Activated CD8-positive, alpha-beta memory T cell treated with anti-CD3 and anti-CD28 coated beads for 1 hour (primary cell): ENCODE measurements around the gene RAD51C.
"Not testable (repeated sequence)": the region's sequence is repeated elsewhere in the genome, so short reads cannot be mapped to it uniquely, and the experiment has no call there.

ENCODE experiments used
- DNase-seq, 2 donors: peaks; one replicate each; pipeline ENCODE4 v3.0.0-alpha.2; 2020; ENCODE audit warnings: low read depth in 1 of 2; ENCODE audit errors: extremely low read depth in 1 of 2

Gene RAD51C

DNA sequence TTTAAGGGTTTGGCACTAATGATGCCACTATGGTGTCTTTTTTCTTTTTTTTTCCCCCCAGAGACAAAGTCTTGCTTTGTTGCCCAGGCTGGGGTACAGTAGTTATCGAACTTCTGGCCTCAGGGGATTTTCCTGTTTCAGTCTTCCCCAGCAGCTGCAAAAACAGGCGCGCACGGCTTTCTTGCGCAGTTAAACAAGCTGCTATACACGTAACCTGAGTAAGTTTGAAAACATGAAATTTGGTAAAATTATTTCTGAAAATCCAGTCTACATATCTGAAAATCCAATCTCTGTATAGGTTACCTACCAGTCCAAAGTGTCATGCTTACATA lies 12.4 kb upstream of the RAD51C start:
- no peak for DNase-seq

DNA sequence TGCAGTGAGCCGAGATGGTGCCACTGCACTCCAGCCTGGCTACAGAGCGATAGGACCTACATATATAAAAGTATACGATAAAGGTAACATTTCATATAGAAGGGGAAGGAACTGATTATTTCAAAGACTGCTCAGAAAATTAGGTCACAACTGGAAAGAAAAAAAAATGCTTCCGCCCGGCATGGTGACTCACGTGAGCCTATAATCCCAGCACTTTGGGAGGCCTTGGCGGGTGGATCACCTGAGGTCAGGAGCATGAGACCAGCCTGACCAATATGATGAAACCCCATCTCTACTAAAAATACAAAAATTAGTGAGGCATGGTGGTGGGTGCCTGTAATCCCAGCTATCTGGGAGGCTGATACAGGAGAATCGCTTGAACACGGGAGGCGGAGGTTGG lies 8.4 kb upstream of the RAD51C start:
- no peak for DNase-seq

DNA sequence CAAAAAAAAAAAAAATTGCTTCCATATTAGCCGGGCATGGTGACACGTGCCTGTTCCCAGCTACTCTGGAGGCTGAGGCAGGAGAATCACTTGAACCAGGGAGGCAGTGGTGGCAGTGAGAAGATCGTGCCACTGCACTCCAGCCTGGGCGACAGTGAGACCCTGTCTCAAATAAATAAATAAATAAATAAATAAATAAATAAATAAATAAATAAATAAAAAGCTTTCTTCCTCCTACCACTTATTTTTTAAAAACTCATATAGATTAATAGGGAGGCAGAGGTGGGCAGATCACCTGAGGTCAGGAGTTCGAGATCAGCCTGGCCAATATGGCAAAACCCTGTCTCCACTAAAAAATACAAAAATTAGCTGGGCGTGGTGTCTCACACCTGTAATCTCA lies 7.9 kb upstream of the RAD51C start:
- DNase-seq = not testable (repeated sequence)

DNA sequence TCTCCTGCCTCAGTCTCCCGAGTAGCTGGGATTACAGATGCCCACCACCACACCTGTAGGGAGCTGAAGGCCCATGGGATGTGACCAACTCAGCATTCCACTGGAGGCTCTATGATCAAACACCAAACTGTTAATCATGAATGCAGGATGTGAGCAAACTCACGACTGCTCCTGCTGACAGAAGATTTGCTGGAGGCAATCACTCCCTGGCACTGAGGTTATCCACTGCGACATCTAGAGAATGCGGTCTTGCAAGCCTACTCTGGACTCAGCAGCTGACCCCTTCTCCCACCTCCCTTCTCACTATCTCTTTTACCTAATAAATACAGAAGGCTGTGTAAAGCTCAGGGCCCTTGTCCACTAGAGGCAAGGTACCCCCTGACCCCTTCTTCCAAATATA lies 5.4 kb upstream of the RAD51C start:
- DNase-seq = no peak

DNA sequence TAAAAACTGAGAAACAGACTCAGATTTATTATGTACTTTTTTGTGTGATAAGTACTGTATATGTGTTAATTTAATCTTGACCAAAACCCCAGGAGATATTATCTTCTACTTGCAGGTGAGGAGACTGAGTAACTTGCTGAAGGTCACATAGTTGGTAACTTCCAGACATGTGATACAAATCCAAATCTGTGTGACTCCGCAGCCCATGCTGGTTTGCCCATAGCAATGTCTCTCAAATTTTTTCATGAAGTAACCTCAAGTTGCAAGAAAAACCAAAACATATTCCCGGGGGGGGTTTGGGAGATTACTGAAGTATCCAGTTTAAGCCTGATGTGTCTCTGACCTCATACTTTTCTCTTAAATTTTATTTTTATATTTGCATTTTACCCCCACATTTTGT lies 3.9 kb upstream of the RAD51C start:
- DNase-seq = no peak

DNA sequence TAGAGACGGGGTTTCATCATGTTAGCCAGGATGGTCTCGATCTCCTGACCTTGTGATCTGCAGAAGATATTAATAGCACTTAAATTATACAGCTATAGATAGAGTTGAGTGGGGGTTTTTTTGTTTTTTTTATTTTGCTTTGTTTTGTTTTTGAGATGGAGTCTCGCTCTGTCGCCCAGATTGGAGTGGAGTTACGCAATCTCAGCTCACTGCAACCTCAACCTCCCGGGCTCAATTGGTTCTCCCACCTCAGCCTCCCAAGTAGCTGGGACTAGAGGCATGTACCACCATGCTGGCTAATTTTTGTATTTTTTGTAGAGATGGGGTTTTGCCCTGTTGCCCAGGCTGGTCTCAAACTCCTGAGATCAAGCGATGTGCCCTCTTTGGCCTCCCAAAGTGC lies 2.4 kb upstream of the RAD51C start:
- DNase-seq = not testable (repeated sequence)

DNA sequence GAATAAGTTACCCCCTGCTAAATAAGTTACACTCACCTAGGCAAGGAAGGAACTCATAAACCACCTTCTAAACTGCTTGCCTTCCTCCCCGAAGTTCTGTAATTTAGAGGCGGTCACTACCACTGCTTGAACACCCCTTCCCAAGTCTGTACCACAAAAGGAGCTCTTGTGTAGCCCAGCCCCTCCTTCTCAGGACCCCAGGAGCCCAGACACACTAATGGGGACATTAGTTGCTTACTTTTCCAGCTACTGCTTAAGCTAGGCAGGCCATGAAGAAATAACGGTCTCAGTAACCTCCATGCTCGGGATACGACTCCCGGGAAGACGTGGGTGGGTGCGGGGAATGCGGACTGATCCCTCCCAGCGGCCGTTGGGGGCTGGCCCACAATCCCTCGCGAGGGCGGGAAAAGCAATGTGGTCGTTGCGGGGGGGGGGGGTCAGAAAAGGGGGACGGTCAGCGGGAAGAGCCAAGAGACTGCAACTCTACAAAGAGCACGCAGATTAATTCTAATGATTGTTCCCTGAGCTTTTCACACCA lies 632 bp upstream of the RAD51C start, which contains the start of gene TEX14:
TEX14 (minus strand) TSS at position 345 of the 538 bp plus-strand sequence. CDS start 40,044 bp downstream, outside the sequence.
- no peak for DNase-seq

DNA sequence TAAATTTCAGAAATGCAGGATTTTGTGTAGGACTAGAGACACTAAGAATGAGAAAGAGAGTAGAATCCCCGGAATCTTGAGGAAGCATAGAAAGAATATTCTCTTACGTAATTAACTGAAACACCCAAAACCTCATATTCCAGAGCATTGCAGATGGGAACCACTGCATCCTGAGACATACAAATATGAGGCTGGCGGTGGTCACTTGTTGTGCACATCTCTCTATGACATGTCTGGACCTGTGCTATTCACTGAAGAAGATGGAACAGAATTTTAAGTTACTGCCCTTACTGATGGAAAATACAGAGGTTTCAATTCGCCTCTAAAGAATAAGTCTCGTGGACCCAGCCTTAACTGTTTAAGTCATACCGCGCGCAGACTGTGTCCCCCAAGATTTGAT lies 806 bp downstream of the RAD51C start:
- no peak for DNase-seq

DNA sequence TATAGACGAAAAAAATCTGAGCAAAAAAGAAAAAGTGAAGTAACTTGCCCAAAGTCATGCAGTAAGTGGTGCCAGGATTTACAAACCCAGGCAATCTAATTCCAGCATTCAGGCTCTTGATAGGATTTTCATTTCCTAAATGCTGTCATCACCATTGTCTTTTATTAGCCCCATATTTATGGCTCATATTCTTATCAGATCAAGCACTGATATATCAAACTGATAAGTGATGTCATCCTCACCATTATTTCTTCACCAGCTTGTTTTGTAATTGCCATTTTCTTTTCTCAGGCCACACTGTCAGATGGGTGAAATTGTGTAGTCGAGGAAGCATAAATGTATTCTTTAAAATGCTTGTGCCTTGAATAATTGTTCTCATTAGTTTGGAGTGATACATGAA lies 1.3 kb downstream of the RAD51C start:
- DNase-seq = no peak

DNA sequence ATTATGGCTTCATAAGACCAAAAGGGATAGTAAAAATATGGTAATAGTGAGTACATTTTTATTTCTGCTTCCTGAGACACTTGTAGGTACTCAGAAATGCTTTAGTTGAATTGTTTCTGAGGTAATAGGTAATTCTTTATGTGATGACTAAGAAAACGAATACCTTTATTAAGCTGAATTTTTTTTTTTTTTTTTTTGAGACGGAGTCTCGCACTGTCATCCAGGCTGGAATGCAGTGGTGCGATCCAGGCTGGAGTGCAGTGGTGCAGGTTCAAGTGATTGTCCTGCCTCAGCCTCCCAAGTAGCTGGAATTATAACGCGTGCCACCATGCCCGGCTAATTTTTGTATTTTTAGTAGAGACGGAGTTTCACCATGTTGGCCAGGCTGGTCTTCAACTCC lies 1.9 kb downstream of the RAD51C start:
- DNase-seq = no peak

DNA sequence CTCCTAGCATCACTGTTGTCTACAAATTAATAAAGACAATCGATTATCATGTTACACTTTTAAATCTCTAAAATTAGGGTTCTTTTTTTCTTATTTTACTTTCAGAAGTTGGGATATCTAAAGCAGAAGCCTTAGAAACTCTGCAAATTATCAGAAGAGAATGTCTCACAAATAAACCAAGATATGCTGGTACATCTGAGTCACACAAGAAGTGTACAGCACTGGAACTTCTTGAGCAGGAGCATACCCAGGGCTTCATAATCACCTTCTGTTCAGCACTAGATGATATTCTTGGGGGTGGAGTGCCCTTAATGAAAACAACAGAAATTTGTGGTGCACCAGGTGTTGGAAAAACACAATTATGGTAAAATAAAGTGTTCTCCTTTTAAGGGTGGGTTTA lies 2.4 kb downstream of the RAD51C start:
- DNase-seq = no peak

DNA sequence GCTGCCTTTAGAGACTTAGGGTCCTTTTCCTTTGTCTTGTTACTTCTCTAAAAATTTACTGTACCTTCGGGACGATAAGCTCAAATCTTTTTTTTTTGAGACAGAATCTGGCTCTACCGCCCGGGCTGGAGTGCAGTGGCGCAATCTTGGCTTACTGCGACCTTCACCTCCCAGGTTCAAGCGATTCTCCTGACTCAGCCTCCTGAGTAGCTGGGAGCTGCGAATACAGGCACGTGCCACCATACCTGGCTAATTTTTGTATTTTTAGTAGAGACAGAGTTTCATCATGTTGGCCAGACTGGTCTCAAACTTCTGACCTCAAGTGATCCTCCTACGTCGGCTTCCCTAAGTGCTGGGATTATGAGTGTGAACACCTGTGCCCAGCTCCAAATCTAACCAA lies 7.4 kb downstream of the RAD51C start:
- DNase-seq = no peak

DNA sequence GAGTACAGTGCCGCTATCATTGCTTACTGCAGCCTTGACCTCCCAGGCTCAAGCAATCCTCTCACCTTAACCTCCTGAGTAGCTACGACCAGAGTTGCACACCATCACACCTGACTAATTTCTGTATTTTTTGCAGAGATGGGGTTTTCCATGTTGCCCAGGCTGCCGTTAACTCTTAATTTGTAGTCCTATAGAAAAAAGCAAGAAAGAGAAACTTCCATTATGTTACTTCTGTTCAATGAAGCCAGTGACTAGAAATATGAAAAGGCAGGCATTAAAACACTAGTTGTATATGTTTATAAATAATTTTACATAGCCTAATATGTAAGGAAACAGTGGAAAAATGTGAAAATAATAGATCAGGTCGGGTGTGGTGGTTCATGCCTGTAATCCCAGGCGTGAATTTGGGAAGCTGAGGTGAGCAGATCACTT lies 9.7 kb downstream of the RAD51C start:
- no peak for DNase-seq

DNA sequence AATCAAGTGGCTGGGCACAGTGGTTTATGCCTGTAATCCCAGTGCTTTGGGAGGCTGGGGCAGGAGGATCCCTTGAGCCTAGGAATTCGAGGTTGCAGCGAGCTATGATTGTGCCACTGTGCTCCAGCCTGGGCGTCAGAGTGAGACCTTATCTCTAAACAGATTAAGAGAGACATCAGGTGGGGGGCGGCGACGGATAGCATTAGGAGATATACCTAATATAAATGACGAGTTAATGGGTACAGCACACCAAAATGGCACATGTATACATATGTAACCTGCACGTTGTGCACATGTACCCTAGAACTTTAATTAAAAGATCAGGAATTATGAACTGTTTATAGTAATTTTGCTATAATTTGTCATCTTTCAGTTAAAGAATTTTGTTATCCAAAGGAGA lies 10.3 kb downstream of the RAD51C start:
- no peak for DNase-seq

DNA sequence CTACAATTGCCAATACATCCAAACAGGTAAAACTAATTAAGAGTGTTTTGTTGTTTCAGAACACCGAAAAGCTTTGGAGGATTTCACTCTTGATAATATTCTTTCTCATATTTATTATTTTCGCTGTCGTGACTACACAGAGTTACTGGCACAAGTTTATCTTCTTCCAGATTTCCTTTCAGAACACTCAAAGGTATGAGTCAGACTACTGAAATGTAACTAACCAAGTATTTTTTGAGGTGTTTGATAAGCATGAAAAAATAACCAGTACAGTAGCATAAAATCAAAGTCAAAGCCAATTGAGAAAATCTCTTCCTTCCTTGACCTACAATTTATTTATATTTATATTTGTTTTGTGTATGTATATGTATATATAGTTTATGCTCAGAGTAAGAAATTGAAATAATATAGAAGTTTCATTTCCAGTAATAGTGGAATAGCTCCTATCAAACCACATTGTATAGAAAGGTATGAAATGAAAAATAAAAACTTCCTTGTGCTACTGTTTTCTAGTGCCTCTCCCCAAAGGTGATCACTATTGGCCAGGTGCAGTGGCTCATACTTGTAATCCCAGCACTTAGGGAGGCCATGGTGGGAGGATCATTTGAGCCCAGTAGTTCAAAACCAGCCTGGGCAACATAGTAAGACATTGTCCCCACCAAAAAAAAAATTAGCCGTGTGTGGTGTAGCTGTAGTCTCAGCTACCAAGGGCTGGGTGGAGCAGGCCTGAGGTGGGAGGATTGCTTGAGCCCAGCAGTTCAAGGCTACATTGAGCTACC lies 10.9 kb downstream of the RAD51C start:
- no peak for DNase-seq

DNA sequence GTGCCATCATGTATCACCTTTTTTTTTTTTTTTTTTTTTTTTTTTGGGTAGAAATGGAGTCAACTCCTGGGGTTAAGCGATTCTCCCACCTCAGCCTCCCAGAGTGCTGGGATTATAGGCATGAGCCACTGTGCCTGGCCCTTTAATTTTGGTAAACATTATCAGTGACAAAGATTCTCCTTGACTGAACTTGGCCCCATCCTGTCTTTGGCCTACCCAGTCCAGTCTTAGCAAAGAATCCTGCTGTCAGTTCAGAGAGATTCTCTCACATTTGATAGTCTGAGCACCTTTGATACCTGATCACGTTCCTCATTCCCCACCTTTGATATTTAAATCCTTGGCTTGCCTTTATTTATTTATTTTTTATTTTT lies 11.5 kb downstream of the RAD51C start:
- no peak for DNase-seq

DNA sequence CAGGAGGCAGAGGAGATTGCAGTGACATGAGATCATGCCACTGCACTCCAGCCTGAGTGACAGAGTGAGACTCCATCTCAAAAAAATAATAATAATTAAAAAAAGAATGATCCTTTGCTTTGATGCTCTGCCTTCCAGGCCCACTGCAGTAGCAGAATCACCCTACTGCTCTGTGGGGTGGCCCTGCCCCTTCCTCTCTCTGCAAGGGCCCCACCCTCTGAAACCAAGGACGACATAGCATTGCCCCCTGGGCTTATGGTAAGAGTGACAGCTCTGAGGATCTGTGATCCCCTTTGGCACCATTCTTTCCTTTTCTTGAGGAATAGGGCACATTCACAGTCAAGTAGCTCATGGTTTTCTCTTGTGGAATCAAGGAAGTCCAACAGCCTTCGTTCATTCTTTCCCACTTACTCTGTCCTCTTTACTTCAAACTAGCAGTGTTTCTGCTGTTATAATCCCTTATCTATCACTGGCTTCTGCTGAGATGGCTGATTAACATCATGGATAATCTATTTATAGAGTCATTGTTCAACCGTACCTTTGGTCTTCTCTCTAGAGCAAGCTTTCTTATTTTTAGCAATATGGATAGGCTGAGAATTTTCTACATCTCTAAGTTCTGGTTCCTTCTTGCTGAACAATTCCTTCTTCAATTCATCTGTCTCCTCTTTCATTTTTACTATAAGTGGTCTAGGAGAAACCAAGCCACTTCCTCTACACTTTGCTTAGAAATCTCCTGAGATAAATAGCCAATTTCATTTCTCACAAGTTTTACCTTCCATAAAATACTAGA lies 14.1 kb downstream of the RAD51C start:
- no peak for DNase-seq

DNA sequence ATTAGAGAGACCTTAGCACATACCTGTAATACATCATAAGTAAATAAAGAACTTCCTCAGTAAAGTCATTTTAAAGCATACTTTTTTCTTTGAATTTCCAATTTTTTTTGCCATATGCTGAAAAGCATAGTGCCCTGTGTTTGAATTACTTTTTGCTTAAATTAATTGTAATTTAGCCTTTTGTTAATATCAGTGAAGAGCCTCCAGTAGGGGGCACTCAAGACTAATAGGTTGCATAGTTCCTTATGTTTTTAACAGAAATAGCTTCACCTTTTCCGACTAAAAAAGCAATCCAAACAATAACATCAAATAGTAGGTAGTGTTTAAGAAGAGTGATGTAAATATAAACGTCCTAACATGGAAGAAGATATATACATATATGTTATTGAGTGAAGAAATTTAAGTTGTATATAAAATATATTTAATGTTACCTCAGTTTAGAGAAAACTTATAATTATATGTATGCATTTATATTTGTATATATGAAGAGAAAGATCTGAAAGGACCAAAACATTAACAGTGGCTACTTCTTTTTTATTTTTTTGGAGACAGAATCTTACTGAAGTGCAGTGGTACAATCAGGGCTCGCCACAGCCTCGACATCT lies 18.6 kb downstream of the RAD51C start:
- DNase-seq = peak in 1 of 2 donors; percentile 4

DNA sequence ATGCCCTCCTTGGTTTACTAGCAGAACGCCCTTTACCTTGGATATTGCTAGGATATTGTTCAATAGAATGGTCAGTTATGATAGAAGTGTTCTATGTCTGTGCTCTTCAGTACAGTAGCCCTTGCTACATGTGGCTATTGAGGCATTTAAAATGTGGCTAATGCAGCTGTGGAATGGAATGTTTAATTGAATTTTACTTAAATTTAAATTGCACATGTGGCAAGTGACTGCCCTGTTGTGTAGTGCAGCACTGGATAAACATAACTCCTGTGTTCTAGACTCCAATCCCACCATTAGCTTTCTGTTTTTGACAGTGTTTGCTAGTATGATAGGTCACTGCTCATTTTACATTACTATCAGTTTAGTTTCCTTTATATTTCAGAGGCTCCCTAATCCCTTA lies 29.9 kb downstream of the RAD51C start:
- DNase-seq = no peak

DNA sequence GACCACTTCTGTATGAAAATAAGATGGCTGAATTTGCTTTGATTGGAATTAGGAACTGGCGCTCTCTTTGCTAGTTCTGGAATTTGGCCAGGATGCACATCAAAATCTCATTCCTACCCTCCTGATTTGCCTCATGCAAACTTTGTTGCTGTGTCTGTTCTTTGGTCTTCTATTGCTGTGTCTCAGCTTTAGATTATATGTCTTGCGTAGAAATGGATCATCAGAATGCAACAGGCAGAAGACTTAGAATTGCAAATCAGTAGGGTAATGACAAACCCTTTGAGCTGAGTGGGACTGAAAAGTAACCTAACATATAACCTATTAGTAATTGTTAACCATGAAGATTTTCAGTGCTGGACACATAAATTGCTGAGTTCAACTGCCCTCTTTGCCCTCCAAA lies 30.3 kb downstream of the RAD51C start:
- no peak for DNase-seq

DNA sequence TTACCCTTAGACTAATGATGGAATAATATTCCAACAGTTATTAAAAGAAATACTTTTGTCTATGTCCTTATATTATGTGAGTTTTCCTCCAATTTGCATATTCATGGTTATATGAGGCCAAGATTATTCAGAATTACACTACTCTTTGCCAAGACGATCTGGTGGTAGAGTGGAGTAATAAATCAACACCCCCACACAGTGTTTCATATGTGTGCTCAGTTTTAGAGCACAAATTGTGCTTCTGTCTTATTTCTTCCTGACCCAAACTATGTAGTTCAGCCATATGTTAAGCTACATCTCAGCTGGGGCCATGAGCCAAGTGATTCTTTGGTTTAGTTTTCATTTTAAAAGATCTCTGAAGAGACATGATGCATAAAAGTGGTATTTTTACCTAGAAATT lies 36.4 kb downstream of the RAD51C start:
- no peak for DNase-seq

DNA sequence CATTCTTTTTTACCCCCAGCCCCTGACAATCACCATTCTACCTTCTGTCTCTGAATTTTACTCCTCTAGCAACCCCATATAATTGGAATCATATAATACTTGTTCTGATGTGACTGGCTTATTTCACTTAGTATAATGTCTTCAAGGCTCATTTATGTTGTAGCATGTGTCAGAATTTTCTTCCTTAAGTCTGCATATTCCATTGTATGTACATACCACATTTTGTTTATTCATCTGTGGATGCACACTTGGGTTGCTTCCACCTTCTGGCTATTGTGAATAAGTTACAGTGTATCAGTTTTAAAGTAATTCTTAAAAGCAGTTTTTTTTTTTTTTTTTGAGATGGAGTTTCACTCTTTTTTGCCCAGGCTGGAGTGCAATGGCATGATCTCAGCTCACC lies 38.5 kb downstream of the RAD51C start:
- DNase-seq = no peak
